Endodermal cell (in vitro differentiated cells): ENCODE results near the gene GREB1. TPM values are rescaled to one million over a fixed set of nuclear protein-coding genes. Genes with fewer than 3 reads are reported as not detected.
A peak's percentile ranks its signal among the peaks of the same experiment; 100 is the strongest.

Experiments
- DNase-seq: peaks from one replicate; pipeline ENCODE4 v3.0.0-alpha.2; 2017
- H3K27ac ChIP-seq: 2 replicates; pipeline ENCODE4 v1.5.1; 2013; ENCODE audit warnings: mild to moderate bottlenecking, low read depth, low read length, moderate library complexity
- H3K27me3 ChIP-seq: 2 replicates; pipeline ENCODE4 v1.6.1; 2013; ENCODE audit warnings: mild to moderate bottlenecking, low read length, moderate library complexity; ENCODE audit not compliant: insufficient read depth, control insufficient read depth, poor library complexity, severe bottlenecking
- H3K36me3 ChIP-seq: 2 replicates; pipeline ENCODE4 v1.7.0; 2013; ENCODE audit warnings: mild to moderate bottlenecking, low read length, moderate library complexity; ENCODE audit not compliant: control insufficient read depth, insufficient read depth
- H3K4me1 ChIP-seq: one replicate; pipeline ENCODE4 v1.7.0; 2013; ENCODE audit warnings: low read length; ENCODE audit not compliant: control insufficient read depth, insufficient read depth
- H3K4me3 ChIP-seq: 2 replicates; pipeline ENCODE4 v1.5.1; 2013; ENCODE audit warnings: mild to moderate bottlenecking, low read length, moderate library complexity
- H3K9ac ChIP-seq: 2 replicates; pipeline ENCODE4 v1.6.1; 2013; ENCODE audit warnings: mild to moderate bottlenecking, low read length, moderate library complexity; ENCODE audit not compliant: poor library complexity, severe bottlenecking; ENCODE audit errors: extremely low read depth
- H3K9me3 ChIP-seq: 2 replicates; pipeline ENCODE4 v1.6.1; 2013; ENCODE audit warnings: mild to moderate bottlenecking, low read length, moderate library complexity; ENCODE audit not compliant: control insufficient read depth
- H3K27ac Mint-ChIP-seq: 2 replicates; pipeline ENCODE4 v1.8.0; 2020; ENCODE audit warnings: mixed read lengths
- H3K27me3 Mint-ChIP-seq: 2 replicates; pipeline ENCODE4 v1.8.0; 2021; ENCODE audit warnings: mild to moderate bottlenecking, mixed read lengths; ENCODE audit not compliant: insufficient read depth
- H3K36me3 Mint-ChIP-seq: 2 replicates; pipeline ENCODE4 v1.8.0; 2020; ENCODE audit warnings: low read depth, mixed read lengths
- H3K4me1 Mint-ChIP-seq: 2 replicates; pipeline ENCODE4 v1.8.0; 2020; ENCODE audit warnings: mixed read lengths
- H3K4me3 Mint-ChIP-seq: 2 replicates; pipeline ENCODE4 v1.8.0; 2020; ENCODE audit warnings: mild to moderate bottlenecking, moderate library complexity, mixed read lengths
- H3K9me3 Mint-ChIP-seq: 2 replicates; pipeline ENCODE4 v1.8.0; 2020; ENCODE audit warnings: mild to moderate bottlenecking, mixed read lengths
- CTCF ChIP-seq: fragments of 200-600 bp; sonication (generic); conservative IDR thresholded peaks from 2 replicates; pipeline ENCODE4 v1.5.0; 2021; ENCODE audit warnings: antibody characterized with exemption, mild to moderate bottlenecking
- WGBS, 2 experiments: methylation state at CpG; one replicate each; pipeline versions ENCODE4 v1.1.5 to v1.1.7; 2013; ENCODE audit warnings: missing lambda C conversion rate in 2 of 2, mixed read lengths in 1 of 2; ENCODE audit not compliant: insufficient coverage in 1 of 2, insufficient read length in 1 of 2; 5-methylcytosine and 5-hydroxymethylcytosine counted together
- total RNA-seq, 2 donors: library from RNA; stranded (reverse); fragmentation: NEBNext Ultra II Directional in 1 of 2; extraction: Animal tissue kit (Norgen Biotek cat#: 25700) in 1 of 2; gene quantifications; 2 replicates in 1 of 2; 3 replicates in 1 of 2; pipeline ENCODE4 v1.2.1, GENCODE V29; 2021

Gene GREB1
- total RNA-seq, 2 donors from 2014 or later: 86.4 to 106 TPM

GRCh38 chr2:11558214-11558886 is 24.5 kb downstream of the GREB1 start:
- H3K4me1 ChIP-seq: peaks cover 42% of the 10 kb centered on the region
- Mint-ChIP-seq H3K27me3 (no peaks in the 10 kb centered on the region), H3K9me3 (no peaks in the 10 kb centered on the region), H3K36me3 (peaks cover 21% of the 10 kb centered on the region), H3K4me3 (peak overlapping the region; percentile 61), H3K4me1 (peaks cover 57% of the 10 kb centered on the region), H3K27ac (peak overlapping the region; percentile 1)
- peak; percentile 18 for TF ChIP-seq CTCF
- 78 to 95% methylated on average over 10 of the region's 10 CpGs for WGBS, 2 experiments
- H3K36me3 ChIP-seq: peaks cover 43% of the 10 kb centered on the region
- peak overlapping the region; percentile 87 for H3K4me3 ChIP-seq
- peak overlapping the region; percentile 20 for H3K27ac ChIP-seq
- peak overlapping the region; percentile 53 for H3K9ac ChIP-seq
- peak; percentile 49 for DNase-seq
- no peaks in the 10 kb centered on the region for H3K27me3 ChIP-seq
- H3K9me3 ChIP-seq: no peaks in the 10 kb centered on the region

DNA sequence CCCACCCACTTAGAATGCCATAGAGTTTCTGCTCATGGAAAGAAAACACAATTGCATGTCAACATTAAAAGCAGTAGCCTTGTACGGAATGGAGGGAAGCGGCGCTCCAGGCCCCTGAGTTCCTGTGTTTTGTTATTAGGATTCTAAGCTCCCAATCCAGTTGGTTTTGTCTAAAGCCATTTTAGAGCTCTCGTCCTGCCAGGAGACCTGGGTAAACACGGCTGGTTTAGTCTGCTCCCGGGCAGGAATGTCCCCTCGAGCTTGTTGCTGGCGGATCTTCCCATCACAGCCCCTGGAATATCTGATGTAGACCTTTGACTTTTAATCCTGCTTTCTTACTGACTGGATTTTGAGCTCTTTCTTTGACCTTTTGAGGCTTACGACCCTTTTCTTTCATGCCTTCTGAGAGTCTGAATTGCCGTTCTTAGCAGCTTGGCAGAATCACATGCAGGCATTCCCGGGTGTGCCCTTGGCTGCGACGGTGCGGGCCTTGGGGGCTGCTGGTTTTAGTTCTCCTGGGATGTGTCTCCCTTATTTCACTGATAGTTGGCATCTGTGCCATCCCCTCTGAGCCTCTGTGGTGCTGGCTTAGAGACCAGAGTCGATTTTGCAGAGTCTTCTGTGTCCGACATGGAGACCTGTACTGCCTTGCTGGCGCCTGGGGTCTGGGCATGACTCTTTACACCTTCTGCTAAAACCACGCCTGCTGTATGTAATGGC is 25.4 kb downstream of the GREB1 start:
- Mint-ChIP-seq H3K4me1 (peaks cover 50% of the 10 kb centered on the region), H3K27ac (peak overlapping the region; percentile 91), H3K27me3 (no peaks in the 10 kb centered on the region), H3K36me3 (peaks cover 28% of the 10 kb centered on the region), H3K4me3 (peak overlapping the region; percentile 61), H3K9me3 (no peaks in the 10 kb centered on the region)
- Histone ChIP-seq H3K9ac (peak overlapping the region; percentile 53), H3K27ac (peak overlapping the region; percentile 20), H3K27me3 (no peaks in the 10 kb centered on the region), H3K9me3 (no peaks in the 10 kb centered on the region), H3K4me1 (peaks cover 36% of the 10 kb centered on the region), H3K36me3 (peaks cover 52% of the 10 kb centered on the region), H3K4me3 (peak overlapping the region; percentile 87)
- no peak for DNase-seq
- TF ChIP-seq CTCF: no peak
- WGBS, 2 experiments: 76 to 79% methylated on average over 16 to 18 of the region's 18 CpGs

- H3K27me3 Mint-ChIP-seq: no peaks in the 10 kb centered on the region
- peaks cover 58% of the 10 kb centered on the region for H3K36me3 ChIP-seq
- peak overlapping the region; percentile 61 for H3K4me3 Mint-ChIP-seq
- H3K9me3 ChIP-seq: no peaks in the 10 kb centered on the region
- WGBS, 2 experiments: 57 to 76% methylated on average over 6 to 7 of the region's 7 CpGs
- peak; percentile 90 for DNase-seq
- H3K4me1 ChIP-seq: peaks cover 36% of the 10 kb centered on the region
- no peaks in the 10 kb centered on the region for H3K27me3 ChIP-seq
- peak overlapping the region; percentile 91 for H3K27ac Mint-ChIP-seq
- H3K4me3 ChIP-seq: peak overlapping the region; percentile 87
- H3K36me3 Mint-ChIP-seq: peaks cover 32% of the 10 kb centered on the region
- no peak overlapping the region for H3K27ac ChIP-seq
- no peak overlapping the region for H3K9ac ChIP-seq
- TF ChIP-seq CTCF: no peak
- no peaks in the 10 kb centered on the region for H3K9me3 Mint-ChIP-seq
- peaks cover 47% of the 10 kb centered on the region for H3K4me1 Mint-ChIP-seq
Observed at GRCh38 chr2:11559786-11560155, 25.9 kb downstream of the GREB1 start.
